Measurements from ENCODE around the gene THUMPD3.

The THUMPD3 gene

GRCh38 chr3:9406856-9407626 is 44.2 kb downstream of the THUMPD3 start:
- no peak for ATAC-seq
- TF ChIP-seq ARNTL (CRISPR knock-in tag; IDR thresholded peaks at IDR 0.05; ENCODE audit: borderline replicate concordance, low read depth) (no peak), PPARA (CRISPR knock-in tag; IDR thresholded peaks at IDR 0.05; ENCODE audit: borderline replicate concordance) (no peak), ESRRG (CRISPR knock-in tag; IDR thresholded peaks at IDR 0.05) (no peak), ZNF70 (CRISPR knock-in tag; IDR thresholded peaks at IDR 0.05) (no peak), CSDC2 (CRISPR knock-in tag; IDR thresholded peaks at IDR 0.05) (no peak), ZFP30 (CRISPR knock-in tag; IDR thresholded peaks at IDR 0.05) (no peak), TCF4 (CRISPR knock-in tag; IDR thresholded peaks at IDR 0.05; ENCODE audit: borderline replicate concordance) (no peak), TOX (CRISPR knock-in tag; IDR thresholded peaks at IDR 0.05; ENCODE audit: borderline replicate concordance) (no peak), GLIS3 (CRISPR knock-in tag; IDR thresholded peaks at IDR 0.05) (no peak), ZNF565 (CRISPR knock-in tag; conservative IDR thresholded peaks at IDR 0.05; ENCODE audit: low read depth) (no peak), SNAI2 (CRISPR knock-in tag; IDR thresholded peaks at IDR 0.05) (no peak), OSR1 (CRISPR knock-in tag; IDR thresholded peaks at IDR 0.05) (no peak), RARB (CRISPR knock-in tag; IDR thresholded peaks at IDR 0.05) (no peak), ZFP3 (CRISPR knock-in tag; IDR thresholded peaks at IDR 0.05) (no peak)
- TF ChIP-seq, protein P1, sequence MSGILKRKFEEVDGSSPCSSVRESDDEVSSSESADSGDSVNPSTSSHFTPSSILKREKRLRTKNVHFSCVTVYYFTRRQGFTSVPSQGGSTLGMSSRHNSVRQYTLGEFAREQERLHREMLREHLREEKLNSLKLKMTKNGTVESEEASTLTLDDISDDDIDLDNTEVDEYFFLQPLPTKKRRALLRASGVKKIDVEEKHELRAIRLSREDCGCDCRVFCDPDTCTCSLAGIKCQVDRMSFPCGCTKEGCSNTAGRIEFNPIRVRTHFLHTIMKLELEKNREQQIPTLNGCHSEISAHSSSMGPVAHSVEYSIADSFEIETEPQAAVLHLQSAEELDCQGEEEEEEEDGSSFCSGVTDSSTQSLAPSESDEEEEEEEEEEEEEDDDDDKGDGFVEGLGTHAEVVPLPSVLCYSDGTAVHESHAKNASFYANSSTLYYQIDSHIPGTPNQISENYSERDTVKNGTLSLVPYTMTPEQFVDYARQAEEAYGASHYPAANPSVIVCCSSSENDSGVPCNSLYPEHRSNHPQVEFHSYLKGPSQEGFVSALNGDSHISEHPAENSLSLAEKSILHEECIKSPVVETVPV (CRISPR knock-in tag; IDR thresholded peaks at IDR 0.05) = no peak
- TF ChIP-seq, protein P2, sequence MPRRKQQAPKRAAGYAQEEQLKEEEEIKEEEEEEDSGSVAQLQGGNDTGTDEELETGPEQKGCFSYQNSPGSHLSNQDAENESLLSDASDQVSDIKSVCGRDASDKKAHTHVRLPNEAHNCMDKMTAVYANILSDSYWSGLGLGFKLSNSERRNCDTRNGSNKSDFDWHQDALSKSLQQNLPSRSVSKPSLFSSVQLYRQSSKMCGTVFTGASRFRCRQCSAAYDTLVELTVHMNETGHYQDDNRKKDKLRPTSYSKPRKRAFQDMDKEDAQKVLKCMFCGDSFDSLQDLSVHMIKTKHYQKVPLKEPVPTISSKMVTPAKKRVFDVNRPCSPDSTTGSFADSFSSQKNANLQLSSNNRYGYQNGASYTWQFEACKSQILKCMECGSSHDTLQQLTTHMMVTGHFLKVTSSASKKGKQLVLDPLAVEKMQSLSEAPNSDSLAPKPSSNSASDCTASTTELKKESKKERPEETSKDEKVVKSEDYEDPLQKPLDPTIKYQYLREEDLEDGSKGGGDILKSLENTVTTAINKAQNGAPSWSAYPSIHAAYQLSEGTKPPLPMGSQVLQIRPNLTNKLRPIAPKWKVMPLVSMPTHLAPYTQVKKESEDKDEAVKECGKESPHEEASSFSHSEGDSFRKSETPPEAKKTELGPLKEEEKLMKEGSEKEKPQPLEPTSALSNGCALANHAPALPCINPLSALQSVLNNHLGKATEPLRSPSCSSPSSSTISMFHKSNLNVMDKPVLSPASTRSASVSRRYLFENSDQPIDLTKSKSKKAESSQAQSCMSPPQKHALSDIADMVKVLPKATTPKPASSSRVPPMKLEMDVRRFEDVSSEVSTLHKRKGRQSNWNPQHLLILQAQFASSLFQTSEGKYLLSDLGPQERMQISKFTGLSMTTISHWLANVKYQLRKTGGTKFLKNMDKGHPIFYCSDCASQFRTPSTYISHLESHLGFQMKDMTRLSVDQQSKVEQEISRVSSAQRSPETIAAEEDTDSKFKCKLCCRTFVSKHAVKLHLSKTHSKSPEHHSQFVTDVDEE (CRISPR knock-in tag; IDR thresholded peaks at IDR 0.05) = no peak

DNA sequence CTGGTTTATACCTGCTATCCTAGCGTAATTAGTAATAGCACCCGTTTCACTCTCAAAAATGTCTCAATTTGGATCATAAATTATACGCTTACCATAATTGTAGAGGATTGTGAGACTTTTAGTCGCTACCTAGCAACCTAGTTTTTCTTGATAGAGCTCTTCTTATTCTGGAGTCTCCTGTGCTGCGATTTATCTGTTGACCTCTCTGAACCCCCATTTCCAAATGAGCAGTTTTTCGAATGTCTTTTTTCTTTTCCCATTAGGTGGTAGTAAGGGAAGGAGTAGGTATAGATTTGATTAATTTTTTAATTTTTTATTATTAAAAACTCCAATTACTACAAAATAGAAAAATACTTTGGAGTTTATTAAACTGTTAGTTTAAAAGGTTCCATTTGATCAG is 45.2 kb downstream of the THUMPD3 start:
- ATAC-seq = no peak
- TF ChIP-seq ZNF8 (CRISPR knock-in tag; IDR thresholded peaks at IDR 0.05) = no peak
- TF ChIP-seq ISL1 (CRISPR knock-in tag; IDR thresholded peaks at IDR 0.05) = no peak
- no peak for TF ChIP-seq ZFP3 (CRISPR knock-in tag; IDR thresholded peaks at IDR 0.05)
- no peak for TF ChIP-seq ZFP30 (CRISPR knock-in tag; IDR thresholded peaks at IDR 0.05)
- TF ChIP-seq ZNF70 (CRISPR knock-in tag; IDR thresholded peaks at IDR 0.05) = no peak
- TF ChIP-seq SNAI2 (CRISPR knock-in tag; IDR thresholded peaks at IDR 0.05) = no peak

GRCh38 chr3:9408546-9408945 is 45.7 kb downstream of the THUMPD3 start:
- no peak for TF ChIP-seq ZNF70 (CRISPR knock-in tag; IDR thresholded peaks at IDR 0.05)
- no peak for TF ChIP-seq PPARA (CRISPR knock-in tag; IDR thresholded peaks at IDR 0.05; ENCODE audit: borderline replicate concordance)
- TF ChIP-seq OSR1 (CRISPR knock-in tag; IDR thresholded peaks at IDR 0.05) = no peak
- no peak for TF ChIP-seq ZNF565 (CRISPR knock-in tag; conservative IDR thresholded peaks at IDR 0.05; ENCODE audit: low read depth)
- TF ChIP-seq CSDC2 (CRISPR knock-in tag; IDR thresholded peaks at IDR 0.05) = no peak
- TF ChIP-seq, protein P3, sequence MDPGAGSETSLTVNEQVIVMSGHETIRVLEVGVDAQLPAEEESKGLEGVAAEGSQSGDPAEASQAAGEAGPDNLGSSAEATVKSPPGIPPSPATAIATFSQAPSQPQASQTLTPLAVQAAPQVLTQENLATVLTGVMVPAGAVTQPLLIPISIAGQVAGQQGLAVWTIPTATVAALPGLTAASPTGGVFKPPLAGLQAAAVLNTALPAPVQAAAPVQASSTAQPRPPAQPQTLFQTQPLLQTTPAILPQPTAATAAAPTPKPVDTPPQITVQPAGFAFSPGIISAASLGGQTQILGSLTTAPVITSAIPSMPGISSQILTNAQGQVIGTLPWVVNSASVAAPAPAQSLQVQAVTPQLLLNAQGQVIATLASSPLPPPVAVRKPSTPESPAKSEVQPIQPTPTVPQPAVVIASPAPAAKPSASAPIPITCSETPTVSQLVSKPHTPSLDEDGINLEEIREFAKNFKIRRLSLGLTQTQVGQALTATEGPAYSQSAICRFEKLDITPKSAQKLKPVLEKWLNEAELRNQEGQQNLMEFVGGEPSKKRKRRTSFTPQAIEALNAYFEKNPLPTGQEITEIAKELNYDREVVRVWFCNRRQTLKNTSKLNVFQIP (CRISPR knock-in tag; IDR thresholded peaks at IDR 0.05; ENCODE audit: borderline replicate concordance, low read depth) = no peak
- TF ChIP-seq BACH2 (CRISPR knock-in tag; IDR thresholded peaks at IDR 0.05; ENCODE audit: borderline replicate concordance) = no peak
- TF ChIP-seq RARB (CRISPR knock-in tag; IDR thresholded peaks at IDR 0.05) = no peak
- TF ChIP-seq ISL1 (CRISPR knock-in tag; IDR thresholded peaks at IDR 0.05) = no peak
- no peak for TF ChIP-seq SNAI2 (CRISPR knock-in tag; IDR thresholded peaks at IDR 0.05)
- no peak for TF ChIP-seq ZC3H10 (CRISPR knock-in tag; IDR thresholded peaks at IDR 0.05)
- TF ChIP-seq ESRRG (CRISPR knock-in tag; IDR thresholded peaks at IDR 0.05) = no peak
- TF ChIP-seq, protein P4, sequence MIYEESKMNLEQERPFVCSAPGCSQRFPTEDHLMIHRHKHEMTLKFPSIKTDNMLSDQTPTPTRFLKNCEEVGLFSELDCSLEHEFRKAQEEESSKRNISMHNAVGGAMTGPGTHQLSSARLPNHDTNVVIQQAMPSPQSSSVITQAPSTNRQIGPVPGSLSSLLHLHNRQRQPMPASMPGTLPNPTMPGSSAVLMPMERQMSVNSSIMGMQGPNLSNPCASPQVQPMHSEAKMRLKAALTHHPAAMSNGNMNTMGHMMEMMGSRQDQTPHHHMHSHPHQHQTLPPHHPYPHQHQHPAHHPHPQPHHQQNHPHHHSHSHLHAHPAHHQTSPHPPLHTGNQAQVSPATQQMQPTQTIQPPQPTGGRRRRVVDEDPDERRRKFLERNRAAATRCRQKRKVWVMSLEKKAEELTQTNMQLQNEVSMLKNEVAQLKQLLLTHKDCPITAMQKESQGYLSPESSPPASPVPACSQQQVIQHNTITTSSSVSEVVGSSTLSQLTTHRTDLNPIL (CRISPR knock-in tag; IDR thresholded peaks at IDR 0.05; ENCODE audit: low read depth) = no peak
- TF ChIP-seq, protein P1 (CRISPR knock-in tag; IDR thresholded peaks at IDR 0.05) = no peak
- TF ChIP-seq TOX (CRISPR knock-in tag; IDR thresholded peaks at IDR 0.05; ENCODE audit: borderline replicate concordance) = no peak
- no peak for TF ChIP-seq ZNF8 (CRISPR knock-in tag; IDR thresholded peaks at IDR 0.05)
- no peak for TF ChIP-seq ARNTL (CRISPR knock-in tag; IDR thresholded peaks at IDR 0.05; ENCODE audit: borderline replicate concordance, low read depth)
- no peak for TF ChIP-seq PATZ1 (CRISPR knock-in tag; IDR thresholded peaks at IDR 0.05; ENCODE audit: borderline replicate concordance)
- no peak for TF ChIP-seq TCF4 (CRISPR knock-in tag; IDR thresholded peaks at IDR 0.05; ENCODE audit: borderline replicate concordance)
- no peak for TF ChIP-seq GLIS3 (CRISPR knock-in tag; IDR thresholded peaks at IDR 0.05)
- ATAC-seq = no peak; the same call in 2 of the 3 replicates
